H9 (cell line): ENCODE results near the gene YIPF6. TPM values are rescaled to one million over a fixed set of nuclear protein-coding genes. Genes with fewer than 3 reads are reported as not detected.

ENCODE experiments used
- DNase-seq: peaks from one replicate; pipeline ENCODE4 v3.0.0-alpha.2; 2017
- H2AFZ ChIP-seq: one replicate; pipeline ENCODE4 v1.6.1; 2013; ENCODE audit warnings: mild to moderate bottlenecking, low read length, control low read depth, moderate library complexity
- H2AK5ac ChIP-seq: 2 replicates; pipeline ENCODE4 v1.6.1; 2013; ENCODE audit warnings: low read length, control low read depth, mixed read lengths; ENCODE audit not compliant: insufficient read length
- H2BK120ac ChIP-seq: one replicate; pipeline ENCODE4 v1.6.1; 2013; ENCODE audit warnings: low read depth, mild to moderate bottlenecking, low read length, control low read depth, inconsistent platforms; ENCODE audit not compliant: poor library complexity, severe bottlenecking
- H2BK12ac ChIP-seq: 2 replicates; pipeline ENCODE4 v1.6.1; 2013; ENCODE audit warnings: low read length, control low read depth, mixed read lengths, low read depth; ENCODE audit not compliant: insufficient read length
- H2BK15ac ChIP-seq: 2 replicates; pipeline ENCODE4 v1.6.1; 2013; ENCODE audit warnings: low read depth, low read length, control low read depth
- H2BK20ac ChIP-seq: one replicate; pipeline ENCODE4 v1.6.1; 2013; ENCODE audit warnings: low read depth, mild to moderate bottlenecking, low read length, control low read depth, inconsistent platforms; ENCODE audit not compliant: poor library complexity, severe bottlenecking
- H2BK5ac ChIP-seq: 2 replicates; pipeline ENCODE4 v1.6.1; 2013; ENCODE audit warnings: low read length, control low read depth, mixed read lengths; ENCODE audit not compliant: insufficient read length
- H3K14ac ChIP-seq: 2 replicates; pipeline ENCODE4 v1.6.1; 2013; ENCODE audit warnings: low read length, control low read depth; ENCODE audit not compliant: insufficient read depth
- H3K18ac ChIP-seq: 2 replicates; pipeline ENCODE4 v1.6.1; 2013; ENCODE audit warnings: low read depth, mild to moderate bottlenecking, mixed read lengths, low read length, control low read depth; ENCODE audit not compliant: insufficient read length
- H3K23ac ChIP-seq: 2 replicates; pipeline ENCODE4 v1.6.1; 2013; ENCODE audit warnings: low read length, control low read depth, mixed read lengths, low read depth; ENCODE audit not compliant: insufficient read length
- H3K23me2 ChIP-seq: 2 replicates; pipeline ENCODE4 v1.6.1; 2013; ENCODE audit warnings: low read depth, mild to moderate bottlenecking, mixed read lengths, low read length, control low read depth; ENCODE audit not compliant: insufficient read length, poor library complexity, severe bottlenecking
- H3K27ac ChIP-seq: 2 replicates; pipeline ENCODE4 v1.5.1; 2013; ENCODE audit warnings: low read length, control low read depth, mixed read lengths, low read depth; ENCODE audit not compliant: insufficient read length
- H3K27me3 ChIP-seq: 2 replicates; pipeline ENCODE4 v1.6.1; 2013; ENCODE audit warnings: low read length, control low read depth, inconsistent platforms; ENCODE audit not compliant: insufficient read depth
- H3K4ac ChIP-seq: 2 replicates; pipeline ENCODE4 v1.6.1; 2013; ENCODE audit warnings: low read depth, mild to moderate bottlenecking, control low read depth, inconsistent platforms, low read length, moderate library complexity
- H3K4me1 ChIP-seq: 2 replicates; pipeline ENCODE4 v1.6.1; 2013; ENCODE audit warnings: low read length, control low read depth, inconsistent platforms; ENCODE audit not compliant: insufficient read depth
- H3K4me2 ChIP-seq: 2 replicates; pipeline ENCODE4 v1.6.1; 2013; ENCODE audit warnings: low read length, control low read depth, mixed read lengths; ENCODE audit not compliant: insufficient read length, insufficient read depth
- H3K56ac ChIP-seq: 2 replicates; pipeline ENCODE4 v1.6.1; 2013; ENCODE audit warnings: low read depth, mild to moderate bottlenecking, mixed read lengths, low read length, control low read depth; ENCODE audit not compliant: insufficient read length
- H3K79me1 ChIP-seq: 2 replicates; pipeline ENCODE4 v1.6.1; 2013; ENCODE audit warnings: low read depth, mild to moderate bottlenecking, moderate library complexity, low read length, control low read depth, inconsistent platforms; ENCODE audit not compliant: insufficient read depth, poor library complexity, severe bottlenecking
- H3K79me2 ChIP-seq: 2 replicates; pipeline ENCODE4 v1.6.1; 2013; ENCODE audit warnings: low read length, control low read depth, inconsistent platforms; ENCODE audit not compliant: insufficient read depth
- H3K9ac ChIP-seq: 2 replicates; pipeline ENCODE4 v1.6.1; 2013; ENCODE audit warnings: low read length, control low read depth, mixed read lengths; ENCODE audit not compliant: insufficient read length; ENCODE audit errors: extremely low read depth
- H3K9me3 ChIP-seq: one replicate; pipeline ENCODE4 v1.6.1; 2013; ENCODE audit warnings: low read depth, low read length, inconsistent platforms; ENCODE audit not compliant: control insufficient read depth
- H3T11ph ChIP-seq: one replicate; pipeline ENCODE4 v1.6.1; 2013; ENCODE audit warnings: mild to moderate bottlenecking, low read length, control low read depth, inconsistent platforms
- H4K20me1 ChIP-seq: one replicate; pipeline ENCODE4 v1.6.1; 2013; ENCODE audit not compliant: control insufficient read depth, insufficient read length, insufficient read depth
- H4K5ac ChIP-seq: 2 replicates; pipeline ENCODE4 v1.6.1; 2013; ENCODE audit warnings: low read depth, mild to moderate bottlenecking, mixed read lengths, low read length, control low read depth; ENCODE audit not compliant: insufficient read length
- H4K8ac ChIP-seq: replicated peaks from 2 replicates; pipeline ENCODE4 v1.6.1; 2013; ENCODE audit warnings: low read length, control low read depth, mixed read lengths, low read depth; ENCODE audit not compliant: insufficient read length
- H4K91ac ChIP-seq: 2 replicates; pipeline ENCODE4 v1.6.1; 2013; ENCODE audit warnings: low read depth, mild to moderate bottlenecking, moderate library complexity, mixed read lengths, low read length, control low read depth; ENCODE audit not compliant: insufficient read length
- H3K27ac Mint-ChIP-seq, 3 experiments: 2 replicates in 2 of 3; 3 replicates in 1 of 3; pipeline ENCODE4 v1.8.0; 2020 to 2021; ENCODE audit warnings: mixed read lengths in 3 of 3, mild to moderate bottlenecking in 1 of 3, moderate library complexity in 1 of 3
- H3K27me3 Mint-ChIP-seq: 2 replicates; pipeline ENCODE4 v1.8.0; 2021; ENCODE audit warnings: low read depth, mild to moderate bottlenecking, moderate library complexity, mixed read lengths
- H3K36me3 Mint-ChIP-seq, 3 experiments: 2 replicates in 2 of 3; 3 replicates in 1 of 3; pipeline ENCODE4 v1.8.0; 2020 to 2021; ENCODE audit warnings: low read depth in 3 of 3, mixed read lengths in 3 of 3; ENCODE audit not compliant: insufficient read depth in 1 of 3
- H3K4me1 Mint-ChIP-seq, 2 experiments: 2 replicates each; pipeline ENCODE4 v1.8.0; 2020; ENCODE audit warnings: mixed read lengths in 2 of 2
- H3K4me3 Mint-ChIP-seq, 2 experiments: 2 replicates in 1 of 2; 3 replicates in 1 of 2; pipeline ENCODE4 v1.8.0; 2020 to 2021; ENCODE audit warnings: mild to moderate bottlenecking in 2 of 2, mixed read lengths in 2 of 2, moderate library complexity in 1 of 2
- H3K9me3 Mint-ChIP-seq, 2 experiments: 2 replicates in 1 of 2; 3 replicates in 1 of 2; pipeline ENCODE4 v1.8.0; 2020; ENCODE audit warnings: mild to moderate bottlenecking in 2 of 2, mixed read lengths in 2 of 2, moderate library complexity in 1 of 2
- WGBS: extraction: QIAGEN DNeasy Blood & Tissue Kit; methylation state at CpG from one replicate; pipeline ENCODE4 v1.1.7; 2013; ENCODE audit warnings: missing lambda C conversion rate, low lambda C conversion rate, mixed read lengths; ENCODE audit not compliant: insufficient read length; ENCODE audit errors: extremely low coverage; 5-methylcytosine and 5-hydroxymethylcytosine counted together
- total RNA-seq: library from RNA; stranded (reverse); gene quantifications from 2 replicates; pipeline ENCODE4 v1.2.1, GENCODE V29; 2021
- TF ChIP-seq, protein P1 (sequence below): fragments of 200-600 bp; sonication (generic); conservative IDR thresholded peaks from 3 replicates; pipeline ENCODE4 v1.8.0; 2021; ENCODE audit warnings: antibody characterized with exemption, mild to moderate bottlenecking

Gene YIPF6
- total RNA-seq, 1 experiment from 2014 or later: 31.8 TPM

GRCh38 chrX:68462197-68462596 is 36.7 kb upstream of the YIPF6 start:
- H3K9ac ChIP-seq: no peak overlapping the region
- no peaks in the 10 kb centered on the region for H3K27me3 ChIP-seq
- no peaks in the 10 kb centered on the region for H3K79me2 ChIP-seq
- H3K23me2 ChIP-seq: no peaks in the 10 kb centered on the region
- no peak overlapping the region for H3K4ac ChIP-seq
- Mint-ChIP-seq H3K27me3 (no peaks in the 10 kb centered on the region; the same call in 1 of the 2 replicates), H3K36me3 (no peaks in the 10 kb centered on the region; a peak in 1 of 7 replicates), H3K27ac (no peak overlapping the region), H3K4me3 (no peak overlapping the region; a peak in 1 of 5 replicates), H3K9me3 (peaks cover 47 to 56% of the 10 kb centered on the region in 2 experiments), H3K4me1 (peaks cover 2 to 4% of the 10 kb centered on the region in 2 experiments; a peak in 2 of 4 replicates)
- peaks cover 10% of the 10 kb centered on the region for H3K9me3 ChIP-seq
- no peak overlapping the region for H3K18ac ChIP-seq
- H4K5ac ChIP-seq: no peak overlapping the region
- no peak overlapping the region for H2BK5ac ChIP-seq
- H3K4me1 ChIP-seq: no peaks in the 10 kb centered on the region
- no peak overlapping the region for H2BK12ac ChIP-seq
- H2BK120ac ChIP-seq: no peak overlapping the region
- H3K4me2 ChIP-seq: no peak overlapping the region
- TF ChIP-seq, protein P1, sequence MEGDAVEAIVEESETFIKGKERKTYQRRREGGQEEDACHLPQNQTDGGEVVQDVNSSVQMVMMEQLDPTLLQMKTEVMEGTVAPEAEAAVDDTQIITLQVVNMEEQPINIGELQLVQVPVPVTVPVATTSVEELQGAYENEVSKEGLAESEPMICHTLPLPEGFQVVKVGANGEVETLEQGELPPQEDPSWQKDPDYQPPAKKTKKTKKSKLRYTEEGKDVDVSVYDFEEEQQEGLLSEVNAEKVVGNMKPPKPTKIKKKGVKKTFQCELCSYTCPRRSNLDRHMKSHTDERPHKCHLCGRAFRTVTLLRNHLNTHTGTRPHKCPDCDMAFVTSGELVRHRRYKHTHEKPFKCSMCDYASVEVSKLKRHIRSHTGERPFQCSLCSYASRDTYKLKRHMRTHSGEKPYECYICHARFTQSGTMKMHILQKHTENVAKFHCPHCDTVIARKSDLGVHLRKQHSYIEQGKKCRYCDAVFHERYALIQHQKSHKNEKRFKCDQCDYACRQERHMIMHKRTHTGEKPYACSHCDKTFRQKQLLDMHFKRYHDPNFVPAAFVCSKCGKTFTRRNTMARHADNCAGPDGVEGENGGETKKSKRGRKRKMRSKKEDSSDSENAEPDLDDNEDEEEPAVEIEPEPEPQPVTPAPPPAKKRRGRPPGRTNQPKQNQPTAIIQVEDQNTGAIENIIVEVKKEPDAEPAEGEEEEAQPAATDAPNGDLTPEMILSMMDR: no peak
- no peak overlapping the region for H2BK20ac ChIP-seq
- no peak overlapping the region for H2AK5ac ChIP-seq
- no peaks in the 10 kb centered on the region for H4K20me1 ChIP-seq
- no peaks in the 10 kb centered on the region for H3K79me1 ChIP-seq
- no peak for DNase-seq
- no peak overlapping the region for H3K56ac ChIP-seq
- H3K23ac ChIP-seq: no peak overlapping the region
- no CpG with 5 or more reads among the region's 8 CpGs for WGBS
- H2AFZ ChIP-seq: no peak overlapping the region
- H2BK15ac ChIP-seq: no peak overlapping the region
- H4K8ac ChIP-seq: no peak overlapping the region
- H3T11ph ChIP-seq: no peak overlapping the region
- no peak overlapping the region for H3K27ac ChIP-seq
- H4K91ac ChIP-seq: no peak overlapping the region
- no peak overlapping the region for H3K14ac ChIP-seq
